LNCAP (cell line): ENCODE measurements around the gene JTB.

ENCODE experiments used
- TF ChIP-seq, protein P1 (sequence below): fragments of 450-650 bp; IDR thresholded peaks from 2 replicates; pipeline ENCODE4 v1.5.1; 2017; ENCODE audit warnings: mild to moderate bottlenecking

Gene JTB

GRCh38 chr1:153937331-153937730 is 40.1 kb downstream of the JTB start:
- TF ChIP-seq, protein P1, sequence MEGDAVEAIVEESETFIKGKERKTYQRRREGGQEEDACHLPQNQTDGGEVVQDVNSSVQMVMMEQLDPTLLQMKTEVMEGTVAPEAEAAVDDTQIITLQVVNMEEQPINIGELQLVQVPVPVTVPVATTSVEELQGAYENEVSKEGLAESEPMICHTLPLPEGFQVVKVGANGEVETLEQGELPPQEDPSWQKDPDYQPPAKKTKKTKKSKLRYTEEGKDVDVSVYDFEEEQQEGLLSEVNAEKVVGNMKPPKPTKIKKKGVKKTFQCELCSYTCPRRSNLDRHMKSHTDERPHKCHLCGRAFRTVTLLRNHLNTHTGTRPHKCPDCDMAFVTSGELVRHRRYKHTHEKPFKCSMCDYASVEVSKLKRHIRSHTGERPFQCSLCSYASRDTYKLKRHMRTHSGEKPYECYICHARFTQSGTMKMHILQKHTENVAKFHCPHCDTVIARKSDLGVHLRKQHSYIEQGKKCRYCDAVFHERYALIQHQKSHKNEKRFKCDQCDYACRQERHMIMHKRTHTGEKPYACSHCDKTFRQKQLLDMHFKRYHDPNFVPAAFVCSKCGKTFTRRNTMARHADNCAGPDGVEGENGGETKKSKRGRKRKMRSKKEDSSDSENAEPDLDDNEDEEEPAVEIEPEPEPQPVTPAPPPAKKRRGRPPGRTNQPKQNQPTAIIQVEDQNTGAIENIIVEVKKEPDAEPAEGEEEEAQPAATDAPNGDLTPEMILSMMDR: no peak

- TF ChIP-seq, protein P1: no peak
Measured at GRCh38 chr1:153936011-153936802, 41.3 kb downstream of the JTB start.

DNA sequence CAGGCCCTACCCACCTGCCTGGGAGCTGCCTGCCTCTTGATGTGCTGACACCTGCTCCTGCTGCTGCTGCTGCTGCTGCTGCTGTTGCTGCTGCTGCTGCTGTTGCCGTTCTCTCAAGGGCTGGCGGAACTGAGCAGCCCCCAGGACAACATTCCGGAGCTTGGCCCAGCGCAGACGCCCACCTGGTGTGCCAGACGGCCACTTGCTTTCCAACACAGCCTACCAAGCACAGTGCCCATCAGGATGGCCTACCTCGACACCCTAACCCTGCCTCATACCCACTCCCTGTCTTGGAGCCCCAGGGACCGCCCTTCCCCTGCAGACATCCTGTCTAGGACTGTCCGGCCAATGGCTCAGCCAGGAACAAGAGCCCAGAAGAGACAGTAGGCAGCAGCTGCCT is 42.7 kb downstream of the JTB start:
- TF ChIP-seq, protein P1: no peak

DNA sequence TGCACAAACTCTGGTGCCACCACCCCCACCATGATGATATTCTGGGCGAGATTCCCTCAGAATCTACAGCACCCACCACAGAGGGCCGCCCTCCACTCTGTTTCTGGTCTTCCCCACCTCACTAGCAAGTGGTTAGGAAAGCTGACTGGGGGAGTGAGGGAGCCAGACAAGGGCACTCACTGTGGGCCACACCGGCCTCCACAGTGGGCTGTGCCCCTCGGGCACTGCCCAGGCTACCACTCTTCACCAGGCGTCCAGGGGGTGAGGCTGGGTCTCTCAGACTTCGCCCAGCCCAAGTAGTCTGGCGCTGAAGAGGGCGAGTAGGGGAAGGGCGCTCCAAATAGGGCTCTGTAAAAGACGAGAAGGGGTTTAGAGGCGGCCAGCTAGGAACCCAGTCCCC is 43.5 kb downstream of the JTB start:
- TF ChIP-seq, protein P1: no peak

DNA sequence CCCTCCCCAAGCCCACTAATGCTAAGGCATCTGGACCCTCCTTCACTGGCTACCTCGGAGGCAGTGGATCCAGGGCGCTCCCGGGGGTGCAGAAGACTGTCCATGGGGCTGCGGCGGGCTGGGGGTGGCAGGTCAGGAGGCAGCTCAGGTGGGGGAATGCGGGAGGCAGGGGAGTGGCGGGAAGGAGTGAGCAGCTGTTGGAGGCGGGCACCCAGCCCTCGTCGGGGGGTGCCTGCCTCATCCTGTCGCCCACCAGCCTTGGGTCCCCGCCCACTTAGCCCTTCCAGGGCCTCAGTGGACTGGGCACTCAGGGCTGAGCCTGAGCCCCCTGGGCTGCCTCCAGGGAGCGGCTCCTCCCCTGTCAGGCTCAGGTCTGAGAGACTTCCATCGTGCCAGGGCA is 44.0 kb downstream of the JTB start:
- TF ChIP-seq, protein P1: no peak

DNA sequence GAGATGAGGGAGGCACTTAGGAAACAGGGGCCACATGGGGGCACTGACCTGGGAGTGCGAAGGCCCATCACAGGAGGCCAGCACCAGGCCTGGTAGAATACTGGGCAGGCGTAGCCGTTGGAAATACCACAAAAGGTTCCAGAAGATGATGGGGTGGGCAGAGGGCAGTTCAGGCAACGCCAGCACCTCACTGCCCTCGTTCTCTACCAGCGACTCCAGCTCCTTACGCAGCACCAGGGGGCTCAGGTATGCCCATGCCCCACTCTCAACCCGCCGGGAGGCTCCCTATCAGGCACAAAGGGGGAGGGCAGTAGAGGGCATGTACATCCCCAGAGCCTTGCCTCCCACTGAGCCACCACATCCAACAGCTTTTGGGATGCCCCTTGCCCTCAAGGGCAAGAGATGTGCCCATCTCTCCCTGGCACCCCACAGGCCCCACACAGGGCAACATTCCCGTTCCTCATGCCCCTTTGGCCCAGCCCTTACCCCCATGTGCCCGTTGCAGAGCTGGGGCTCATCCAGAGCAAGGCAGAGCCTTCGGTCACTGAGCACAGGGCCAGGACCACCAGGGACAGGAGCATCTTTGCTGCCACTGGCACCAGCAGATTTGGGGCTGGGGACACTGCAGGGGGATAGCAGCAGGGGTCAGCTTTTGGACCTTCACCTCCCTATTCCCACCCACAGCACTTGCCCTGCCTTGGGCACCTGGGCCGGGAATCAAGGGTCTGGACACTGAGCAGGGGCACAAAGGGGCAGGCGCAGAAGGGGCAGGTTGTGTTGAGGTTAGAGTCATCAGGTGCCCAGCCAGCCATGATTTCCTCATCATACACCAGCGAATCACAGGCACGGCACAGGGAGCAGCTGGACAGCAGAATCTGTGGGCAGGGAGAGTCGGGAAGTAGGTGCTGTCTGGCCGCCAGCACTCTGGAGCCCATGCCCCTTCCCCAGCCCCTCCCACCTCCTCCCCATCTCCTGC is 45.0 kb downstream of the JTB start:
- TF ChIP-seq, protein P1: no peak

DNA sequence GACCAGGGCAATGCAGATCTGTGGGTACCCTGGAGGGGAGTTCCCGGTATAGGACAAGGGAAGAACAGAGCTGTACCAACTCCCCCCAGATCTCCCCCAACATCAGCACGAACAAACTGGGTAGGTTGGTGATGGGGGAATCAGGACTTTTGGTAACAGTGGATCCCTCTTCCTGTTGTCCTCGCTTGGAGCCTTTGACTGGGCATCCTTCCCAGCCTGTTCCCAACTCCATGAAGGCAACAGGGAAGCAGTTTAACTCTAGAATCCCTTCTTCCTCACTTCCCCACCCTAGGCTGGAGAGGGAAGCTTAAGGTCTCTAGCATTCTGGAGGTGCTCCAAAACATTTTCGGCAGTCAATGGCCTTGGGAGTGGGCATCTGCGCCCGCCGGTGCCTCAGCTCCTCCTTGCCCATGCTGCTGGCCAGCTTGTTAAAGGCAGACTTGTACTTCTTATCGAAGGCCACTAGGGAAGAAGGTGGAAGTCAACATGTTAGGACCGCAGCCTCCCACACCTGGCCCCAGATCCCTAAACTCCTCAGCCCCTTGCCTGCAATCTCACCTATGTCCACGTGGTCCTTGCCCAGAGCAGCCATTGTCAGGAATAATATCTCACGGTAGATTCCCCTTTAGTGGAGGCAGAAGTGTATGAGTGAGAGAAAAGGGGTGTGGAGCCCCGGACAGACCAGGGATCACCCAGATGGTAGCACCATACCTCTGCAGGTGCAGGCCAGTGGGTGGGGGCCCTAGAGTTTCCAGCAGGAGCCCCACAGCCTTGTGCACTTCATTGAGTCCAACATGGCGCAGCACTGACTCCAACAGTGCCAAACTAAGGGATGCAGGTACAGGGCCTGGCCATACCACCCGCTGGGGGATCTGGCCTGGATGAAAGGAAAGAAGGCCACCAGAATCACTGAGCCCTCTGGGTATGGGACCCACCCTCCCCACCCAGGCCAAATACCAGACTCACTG is 47.2 kb downstream of the JTB start:
- TF ChIP-seq, protein P1: no peak
